Thoracic aorta (tissue), 2 donors: Measurements from ENCODE around the gene GPR137B. TPM values are rescaled to one million over a fixed set of nuclear protein-coding genes. Genes with fewer than 3 reads are reported as not detected.

Source experiments
- ATAC-seq: fragments of 150-250 bp; one replicate; pipeline ENCODE4 v1.8.0; 2017; ENCODE audit warnings: low read depth; ENCODE audit not compliant: insufficient number of reproducible peaks, low FRiP score
- DNase-seq: peaks from one replicate; pipeline ENCODE4 v3.0.0-alpha.2; 2020; ENCODE audit warnings: low spot score
- H3K27ac ChIP-seq, 2 donors: fragments of 200-600 bp; sonication (generic); 1 replicate in 1 of 2; 2 replicates in 1 of 2; pipeline ENCODE4 v1.5.1; 2016; ENCODE audit warnings: mild to moderate bottlenecking in 2 of 2, moderate library complexity in 2 of 2
- H3K27me3 ChIP-seq: fragments of 200-600 bp; sonication (generic); replicated peaks from 2 replicates; pipeline ENCODE4 v1.6.0; 2016; ENCODE audit warnings: mild to moderate bottlenecking; ENCODE audit not compliant: insufficient read depth
- H3K36me3 ChIP-seq: fragments of 200-600 bp; sonication (generic); one replicate; pipeline ENCODE4 v1.5.1; 2016
- H3K4me1 ChIP-seq, 2 donors: fragments of 200-600 bp; sonication (generic); 1 replicate in 1 of 2; 2 replicates in 1 of 2; pipeline versions ENCODE4 v1.5.1 to v1.6.0; 2016; ENCODE audit warnings: low read depth in 2 of 2, mild to moderate bottlenecking in 1 of 2; ENCODE audit not compliant: control insufficient read depth in 1 of 2
- H3K4me3 ChIP-seq: fragments of 200-600 bp; sonication (generic); 2 replicates; pipeline ENCODE4 v1.5.1; 2016; ENCODE audit warnings: mild to moderate bottlenecking
- H3K9me3 ChIP-seq: fragments of 200-600 bp; sonication (generic); 2 replicates; pipeline ENCODE4 v1.5.1; 2016
- total RNA-seq, 2 donors: library from RNA; depleted of rRNA; stranded (reverse); fragments of >200 nt; gene quantifications; one replicate each; pipeline versions ENCODE4 v1.1.0 to v1.2.3, GENCODE V29; 2016
- TF ChIP-seq, protein P1 (sequence below): fragments of 200-600 bp; sonication (generic); IDR thresholded peaks from one replicate; pipeline ENCODE4 v1.5.1; 2019; ENCODE audit warnings: antibody characterized with exemption

Gene GPR137B
- total RNA-seq, 2 donors from 2014 or later = 17.2 to 39.0 TPM

DNA sequence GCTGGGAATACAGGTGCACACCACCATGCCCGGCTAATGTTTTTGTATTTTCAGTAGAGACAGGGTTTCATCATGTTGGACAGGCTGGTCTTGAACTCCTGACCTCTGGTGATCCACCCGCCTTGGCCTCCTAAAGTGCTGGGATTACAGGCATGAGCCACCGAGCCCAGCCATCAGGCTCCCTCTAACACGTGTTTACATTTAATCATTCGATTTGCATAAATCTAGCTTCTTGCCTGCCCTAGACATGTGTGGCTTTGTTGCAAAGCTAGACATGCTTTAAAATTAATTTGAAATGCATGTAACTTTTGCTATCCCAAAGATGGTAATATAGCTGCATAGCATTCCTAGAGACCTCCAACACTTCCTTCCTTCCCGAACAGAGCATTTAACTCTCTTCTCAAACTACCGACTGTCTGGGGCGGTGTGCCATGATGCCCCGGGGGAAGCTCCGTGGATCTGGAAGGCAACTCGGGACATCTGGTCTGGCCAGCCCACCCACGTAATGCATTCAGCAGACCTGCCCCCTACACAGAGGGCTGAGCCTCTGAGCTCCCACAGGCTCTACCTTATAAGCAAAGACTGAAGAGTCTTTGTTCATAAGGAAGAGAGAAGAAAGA is 42.9 kb upstream of the GPR137B start:
- H3K4me1 ChIP-seq = peaks cover 0 to 4% of the 10 kb centered on the region in 2 donors
- ATAC-seq = no peak
- H3K9me3 ChIP-seq = peaks cover 4% of the 10 kb centered on the region
- TF ChIP-seq, protein P1, sequence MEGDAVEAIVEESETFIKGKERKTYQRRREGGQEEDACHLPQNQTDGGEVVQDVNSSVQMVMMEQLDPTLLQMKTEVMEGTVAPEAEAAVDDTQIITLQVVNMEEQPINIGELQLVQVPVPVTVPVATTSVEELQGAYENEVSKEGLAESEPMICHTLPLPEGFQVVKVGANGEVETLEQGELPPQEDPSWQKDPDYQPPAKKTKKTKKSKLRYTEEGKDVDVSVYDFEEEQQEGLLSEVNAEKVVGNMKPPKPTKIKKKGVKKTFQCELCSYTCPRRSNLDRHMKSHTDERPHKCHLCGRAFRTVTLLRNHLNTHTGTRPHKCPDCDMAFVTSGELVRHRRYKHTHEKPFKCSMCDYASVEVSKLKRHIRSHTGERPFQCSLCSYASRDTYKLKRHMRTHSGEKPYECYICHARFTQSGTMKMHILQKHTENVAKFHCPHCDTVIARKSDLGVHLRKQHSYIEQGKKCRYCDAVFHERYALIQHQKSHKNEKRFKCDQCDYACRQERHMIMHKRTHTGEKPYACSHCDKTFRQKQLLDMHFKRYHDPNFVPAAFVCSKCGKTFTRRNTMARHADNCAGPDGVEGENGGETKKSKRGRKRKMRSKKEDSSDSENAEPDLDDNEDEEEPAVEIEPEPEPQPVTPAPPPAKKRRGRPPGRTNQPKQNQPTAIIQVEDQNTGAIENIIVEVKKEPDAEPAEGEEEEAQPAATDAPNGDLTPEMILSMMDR = no peak
- no peak overlapping the region for H3K27ac ChIP-seq
- DNase-seq = no peak
- H3K4me3 ChIP-seq = no peak overlapping the region
- H3K36me3 ChIP-seq = no peaks in the 10 kb centered on the region
- no peaks in the 10 kb centered on the region for H3K27me3 ChIP-seq

DNA sequence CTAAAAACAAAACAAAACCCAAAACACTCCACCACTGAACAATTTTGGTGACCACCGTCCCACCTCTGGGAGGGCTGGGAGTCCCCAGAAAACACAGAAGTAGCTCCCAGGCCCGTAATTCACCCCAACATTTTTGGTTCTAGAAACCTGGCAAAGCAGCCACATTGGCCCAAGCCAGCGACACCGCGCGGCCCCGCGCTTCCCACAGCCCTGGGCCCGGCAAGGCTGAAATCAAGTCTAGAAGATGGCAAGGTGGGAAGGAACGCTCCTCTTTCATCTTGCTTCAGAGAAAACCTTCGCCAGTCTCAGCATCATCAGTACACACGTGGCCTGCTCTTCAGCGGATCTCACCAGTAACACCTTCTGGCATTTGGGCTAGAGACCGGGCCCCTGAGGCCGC is 41.5 kb upstream of the GPR137B start:
- TF ChIP-seq, protein P1 = no peak

DNA sequence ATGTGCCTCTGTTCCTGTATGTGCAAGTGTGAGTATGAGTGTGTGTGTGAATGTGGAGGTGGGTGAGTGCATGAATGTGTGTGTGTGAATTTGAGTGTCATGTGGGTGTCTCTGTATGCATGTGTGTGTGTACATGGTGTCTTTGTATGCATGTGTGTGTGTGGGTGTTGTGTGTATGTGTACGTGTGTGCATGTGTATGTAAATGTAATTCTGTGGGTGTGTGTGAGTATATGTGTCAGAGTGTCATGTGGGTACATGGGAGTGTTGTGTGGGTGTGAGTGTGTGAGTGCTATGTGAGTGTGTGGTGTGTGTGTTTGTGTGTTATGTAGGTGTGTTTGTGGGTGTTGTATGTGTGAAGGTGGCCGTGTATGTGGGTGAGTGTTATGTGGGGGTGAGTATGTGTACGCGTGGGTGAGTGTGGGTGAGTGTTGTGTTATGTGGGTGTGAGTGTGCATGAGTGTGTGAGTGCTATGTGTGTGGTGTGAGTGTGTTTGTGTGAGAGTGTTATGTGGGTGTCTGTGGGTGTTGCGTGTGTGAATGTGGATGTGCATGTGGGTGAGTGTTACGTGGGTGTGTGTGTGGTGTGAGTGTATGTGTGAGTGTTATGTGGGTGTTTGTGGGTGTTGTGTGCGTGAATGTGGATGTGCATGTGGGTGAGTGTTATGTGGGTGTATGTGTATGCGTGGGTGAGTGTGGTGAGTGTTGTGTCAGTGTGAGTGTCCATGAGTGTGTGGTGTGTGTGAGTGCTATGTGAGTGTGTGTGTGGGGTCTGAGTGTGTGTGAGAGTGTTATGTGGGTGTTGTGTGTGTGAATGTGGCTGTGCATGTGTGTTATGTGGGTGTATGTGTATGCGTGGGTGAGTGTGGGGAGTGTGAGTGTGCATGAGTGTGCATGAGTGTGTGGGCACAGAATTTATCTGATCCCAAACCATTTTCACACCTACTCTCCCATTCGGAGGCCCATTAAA is 40.8 kb upstream of the GPR137B start:
- no peak overlapping the region for H3K4me3 ChIP-seq
- TF ChIP-seq, protein P1 = no peak

More for the DNA sequence above, 41.5 kb upstream of the GPR137B start:
- Histone ChIP-seq H3K27ac (no peak overlapping the region), H3K4me3 (no peak overlapping the region), H3K4me1 (peaks cover 0 to 4% of the 10 kb centered on the region in 2 donors), H3K36me3 (no peaks in the 10 kb centered on the region), H3K27me3 (no peaks in the 10 kb centered on the region), H3K9me3 (peaks cover 4% of the 10 kb centered on the region)
- DNase-seq = no peak
- no peak for ATAC-seq

DNA sequence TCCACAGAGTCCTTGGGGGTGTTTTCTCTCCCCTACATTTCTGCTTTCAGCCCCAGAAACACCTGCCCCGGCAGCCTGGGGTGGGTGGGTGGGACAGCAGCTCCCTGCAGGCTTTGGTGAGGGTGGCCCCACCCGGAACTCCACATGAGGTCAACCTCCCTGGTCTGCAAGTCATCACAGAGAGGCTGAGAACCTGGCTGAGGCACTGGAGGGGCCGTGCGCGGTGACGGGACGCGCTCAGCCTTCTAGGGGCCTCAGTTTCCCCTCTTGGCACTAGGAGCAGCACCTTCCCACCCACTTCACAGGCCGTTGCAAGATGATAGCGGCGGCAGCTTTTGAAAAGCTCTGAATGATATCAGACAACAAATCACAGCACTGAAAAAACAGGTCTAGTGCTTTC is 39.7 kb upstream of the GPR137B start:
- H3K36me3 ChIP-seq = no peaks in the 10 kb centered on the region
- no peaks in the 10 kb centered on the region for H3K27me3 ChIP-seq
- DNase-seq = no peak
- no peak overlapping the region for H3K27ac ChIP-seq
- no peak for ATAC-seq
- TF ChIP-seq, protein P1 = no peak
- H3K4me1 ChIP-seq = peaks cover 0 to 4% of the 10 kb centered on the region in 2 donors
- H3K4me3 ChIP-seq = no peak overlapping the region
- H3K9me3 ChIP-seq = no peaks in the 10 kb centered on the region

More for the DNA sequence above, 40.8 kb upstream of the GPR137B start:
- peaks cover 0 to 4% of the 10 kb centered on the region in 2 donors for H3K4me1 ChIP-seq
- ATAC-seq (peak; percentile 17), DNase-seq (no peak)
- no peaks in the 10 kb centered on the region for H3K36me3 ChIP-seq
- H3K27ac ChIP-seq = no peak overlapping the region
- no peaks in the 10 kb centered on the region for H3K27me3 ChIP-seq
- peaks cover 4% of the 10 kb centered on the region for H3K9me3 ChIP-seq

DNA sequence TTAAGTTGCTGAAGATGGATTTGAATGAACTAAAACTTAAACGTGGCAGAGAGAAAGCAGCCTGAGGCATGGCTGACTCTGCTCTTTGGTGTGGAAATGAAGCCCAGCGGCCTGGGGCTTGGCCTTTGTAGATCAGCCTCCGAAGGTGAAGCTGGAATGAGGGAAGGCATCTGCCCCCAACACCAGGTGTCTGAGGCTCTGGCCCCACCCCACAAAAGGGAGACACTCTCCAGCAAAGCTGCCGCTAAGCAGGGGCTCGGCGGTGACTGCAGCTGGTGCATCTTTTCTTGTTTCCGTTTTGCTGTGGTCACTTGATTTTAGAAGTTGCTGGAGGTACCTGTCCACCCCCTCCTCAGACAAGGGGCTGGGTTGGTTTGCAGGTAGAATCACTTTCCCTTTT is 39.3 kb upstream of the GPR137B start:
- no peaks in the 10 kb centered on the region for H3K9me3 ChIP-seq
- no peaks in the 10 kb centered on the region for H3K27me3 ChIP-seq
- H3K4me3 ChIP-seq = no peak overlapping the region
- no peaks in the 10 kb centered on the region for H3K36me3 ChIP-seq
- no peak overlapping the region for H3K27ac ChIP-seq
- no peak for ATAC-seq
- TF ChIP-seq, protein P1 = no peak
- no peak for DNase-seq
- peaks cover 0 to 4% of the 10 kb centered on the region in 2 donors for H3K4me1 ChIP-seq
